Measurements from ENCODE around the gene SUSD4.

The SUSD4 gene

DNA sequence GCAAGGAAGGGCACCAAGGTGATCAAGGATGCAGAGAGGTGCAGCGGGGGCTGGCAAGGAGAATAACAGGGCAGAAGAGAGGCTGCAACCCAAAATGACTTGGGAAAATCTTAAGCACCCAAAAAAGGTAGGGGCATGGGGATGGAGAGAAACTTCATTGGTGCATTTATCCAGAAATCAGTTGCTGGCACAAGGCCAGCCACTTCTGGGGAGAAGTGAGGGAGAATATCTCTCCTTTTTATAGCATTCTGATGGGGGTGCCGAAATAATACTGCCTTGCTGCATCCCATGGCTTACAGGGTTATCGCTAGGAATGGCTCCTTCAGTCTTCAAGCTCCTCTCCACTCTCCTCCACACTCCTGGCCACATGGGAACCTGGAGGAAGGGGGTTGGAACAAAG is 47.9 kb downstream of the SUSD4 start:
- TF ChIP-seq, protein P1, sequence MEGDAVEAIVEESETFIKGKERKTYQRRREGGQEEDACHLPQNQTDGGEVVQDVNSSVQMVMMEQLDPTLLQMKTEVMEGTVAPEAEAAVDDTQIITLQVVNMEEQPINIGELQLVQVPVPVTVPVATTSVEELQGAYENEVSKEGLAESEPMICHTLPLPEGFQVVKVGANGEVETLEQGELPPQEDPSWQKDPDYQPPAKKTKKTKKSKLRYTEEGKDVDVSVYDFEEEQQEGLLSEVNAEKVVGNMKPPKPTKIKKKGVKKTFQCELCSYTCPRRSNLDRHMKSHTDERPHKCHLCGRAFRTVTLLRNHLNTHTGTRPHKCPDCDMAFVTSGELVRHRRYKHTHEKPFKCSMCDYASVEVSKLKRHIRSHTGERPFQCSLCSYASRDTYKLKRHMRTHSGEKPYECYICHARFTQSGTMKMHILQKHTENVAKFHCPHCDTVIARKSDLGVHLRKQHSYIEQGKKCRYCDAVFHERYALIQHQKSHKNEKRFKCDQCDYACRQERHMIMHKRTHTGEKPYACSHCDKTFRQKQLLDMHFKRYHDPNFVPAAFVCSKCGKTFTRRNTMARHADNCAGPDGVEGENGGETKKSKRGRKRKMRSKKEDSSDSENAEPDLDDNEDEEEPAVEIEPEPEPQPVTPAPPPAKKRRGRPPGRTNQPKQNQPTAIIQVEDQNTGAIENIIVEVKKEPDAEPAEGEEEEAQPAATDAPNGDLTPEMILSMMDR (IDR thresholded peaks at IDR 0.05; ENCODE audit: low read depth, low read length) = no peak
- H3K4me3 ChIP-seq (replicated peaks in 1 of 2; ENCODE audit: low read depth in 2 of 2, low read length in 2 of 2) = no peak overlapping the region
- DNase-seq (ENCODE audit: low read depth in 2 of 2) = no peak

DNA sequence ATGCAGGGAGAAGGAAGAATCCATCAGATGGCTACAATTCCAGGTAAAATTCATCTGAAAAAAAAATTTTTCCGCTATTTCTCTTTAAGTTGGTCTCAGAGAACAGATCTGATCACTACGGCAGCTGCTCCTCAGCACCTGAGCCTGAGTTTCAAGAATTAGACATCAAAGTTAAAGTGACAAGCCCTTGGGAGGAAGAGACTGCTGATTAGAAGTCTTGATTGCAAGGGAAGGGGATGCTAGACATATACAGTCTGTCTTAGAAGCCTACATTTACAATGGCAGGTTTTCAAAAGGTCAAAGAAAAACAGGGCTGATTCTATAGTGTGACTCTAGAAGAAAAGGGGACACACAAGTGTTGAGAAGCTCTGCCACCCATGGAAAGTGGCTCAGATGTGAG is 48.3 kb downstream of the SUSD4 start:
- no peak for DNase-seq (ENCODE audit: low read depth in 2 of 2)
- no peak overlapping the region for H3K4me3 ChIP-seq (replicated peaks in 1 of 2; ENCODE audit: low read depth in 2 of 2, low read length in 2 of 2)
- TF ChIP-seq, protein P1 (IDR thresholded peaks at IDR 0.05; ENCODE audit: low read depth, low read length) = no peak

DNA sequence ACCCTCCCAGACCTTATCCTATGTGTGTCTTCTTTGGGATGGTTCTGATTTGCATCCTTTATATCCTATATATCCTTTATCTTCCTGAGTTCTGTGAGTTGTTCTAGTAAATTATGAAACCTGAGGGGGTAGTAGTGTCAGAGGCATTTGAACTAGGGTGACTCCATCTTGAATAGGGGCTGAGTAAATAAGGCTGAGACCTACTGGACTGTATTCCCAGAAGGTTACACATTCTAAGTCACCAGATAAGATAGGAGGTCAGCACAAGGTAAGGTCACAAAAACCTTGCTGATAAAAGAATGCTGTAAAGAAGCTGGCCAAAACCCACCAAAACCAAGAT is 50.6 kb downstream of the SUSD4 start:
- TF ChIP-seq, protein P1 (IDR thresholded peaks at IDR 0.05; ENCODE audit: low read depth, low read length) = no peak
- H3K4me3 ChIP-seq (replicated peaks in 1 of 2; ENCODE audit: low read depth in 2 of 2, low read length in 2 of 2) = no peak overlapping the region
- DNase-seq (ENCODE audit: low read depth in 2 of 2) = no peak

DNA sequence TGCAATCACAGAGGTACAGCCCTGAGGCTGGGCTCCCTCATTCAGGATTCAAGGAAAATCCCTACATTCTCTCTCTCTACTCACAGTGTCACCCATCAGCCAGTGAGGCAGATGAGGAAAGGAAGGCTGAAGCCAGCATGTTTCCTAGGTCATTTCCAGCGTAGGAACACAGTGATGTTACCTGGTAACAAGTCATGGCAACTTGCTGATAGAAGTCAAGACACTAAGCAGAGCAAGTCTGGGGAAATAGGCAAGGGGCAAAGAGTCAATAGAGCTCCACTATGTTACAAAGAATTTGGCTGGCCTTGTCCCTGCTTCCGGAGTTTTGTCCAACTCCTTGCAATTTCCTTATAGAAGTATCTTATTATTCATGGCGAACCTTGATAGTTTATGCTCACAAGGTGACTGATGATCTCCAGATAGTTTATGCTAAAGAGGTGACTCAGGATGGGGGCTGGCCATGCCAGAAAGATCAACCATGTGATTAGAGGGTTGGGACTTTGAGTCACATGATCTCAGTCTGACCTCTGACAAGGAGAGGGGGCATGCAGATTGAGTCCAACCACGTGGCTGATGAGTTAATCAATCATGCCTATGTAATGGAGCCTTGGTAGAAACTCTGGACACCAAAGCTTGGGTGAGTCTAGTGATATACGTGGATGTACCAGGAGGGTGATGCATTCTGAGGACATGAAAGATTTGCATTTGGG is 51.1 kb downstream of the SUSD4 start:
- no peak for DNase-seq (ENCODE audit: low read depth in 2 of 2)
- TF ChIP-seq, protein P1 (IDR thresholded peaks at IDR 0.05; ENCODE audit: low read depth, low read length) = no peak
- no peak overlapping the region for H3K4me3 ChIP-seq (replicated peaks in 1 of 2; ENCODE audit: low read depth in 2 of 2, low read length in 2 of 2)

DNA sequence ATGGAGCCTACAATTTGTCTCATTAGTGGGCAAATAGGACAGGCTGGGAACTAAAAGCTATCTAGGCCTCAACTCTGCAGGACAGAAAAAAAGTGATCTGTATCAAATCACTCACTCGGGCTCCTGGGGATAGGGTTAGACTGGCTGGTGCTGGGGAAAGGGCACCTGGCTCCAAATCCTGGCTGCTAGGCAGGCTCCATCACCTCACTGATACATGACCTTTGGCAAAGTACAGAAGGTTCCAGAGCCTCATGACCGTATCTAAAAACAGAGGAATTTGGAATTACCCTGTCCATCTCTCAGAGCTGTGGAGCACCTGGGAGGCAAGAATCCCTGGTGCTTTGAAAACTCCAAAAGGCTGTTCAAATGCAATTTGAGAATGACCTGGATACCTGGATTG is 51.7 kb downstream of the SUSD4 start:
- TF ChIP-seq, protein P1 (IDR thresholded peaks at IDR 0.05; ENCODE audit: low read depth, low read length) = no peak
- DNase-seq (ENCODE audit: low read depth in 2 of 2) = no peak
- no peak overlapping the region for H3K4me3 ChIP-seq (replicated peaks in 1 of 2; ENCODE audit: low read depth in 2 of 2, low read length in 2 of 2)

DNA sequence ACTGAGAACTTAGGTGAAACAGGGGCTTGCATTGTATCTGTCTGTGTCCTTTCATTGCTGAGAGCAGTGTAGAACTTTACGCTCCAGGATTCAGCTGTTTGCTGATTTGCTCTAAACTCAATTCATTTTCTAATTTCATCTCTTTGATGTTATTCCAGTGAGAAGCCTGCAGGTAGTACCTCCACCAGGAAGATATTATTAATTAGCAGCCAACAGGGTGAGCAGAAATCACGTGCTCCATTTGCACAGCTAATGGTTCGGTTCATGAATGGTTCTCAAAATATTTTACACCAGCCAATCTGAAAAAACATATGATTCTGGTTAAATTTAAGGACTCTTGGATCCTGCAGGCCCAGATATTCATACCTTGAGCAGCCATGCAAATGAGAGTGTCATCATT is 52.1 kb downstream of the SUSD4 start:
- TF ChIP-seq, protein P1 (IDR thresholded peaks at IDR 0.05; ENCODE audit: low read depth, low read length) = no peak
- no peak for DNase-seq (ENCODE audit: low read depth in 2 of 2)
- no peak overlapping the region for H3K4me3 ChIP-seq (replicated peaks in 1 of 2; ENCODE audit: low read depth in 2 of 2, low read length in 2 of 2)

DNA sequence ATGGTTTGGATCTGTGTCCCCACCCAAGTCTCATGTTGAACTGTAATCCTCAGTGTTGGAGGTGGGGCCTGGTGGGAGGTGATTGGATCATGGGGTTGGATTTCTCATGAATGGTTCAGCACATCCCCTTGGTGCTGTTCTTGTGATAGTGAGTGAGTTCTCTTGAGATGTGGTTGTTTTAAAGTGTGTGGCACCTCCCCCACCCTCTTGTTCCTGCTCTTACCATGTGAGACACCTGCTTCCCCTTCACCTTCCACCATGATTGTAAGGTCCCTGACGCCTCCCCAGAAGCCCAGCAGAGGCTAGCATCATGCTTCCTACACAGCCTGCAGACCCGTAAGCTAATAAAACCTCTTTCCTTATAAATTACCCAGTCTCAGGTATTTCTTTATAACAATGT is 55.8 kb downstream of the SUSD4 start:
- TF ChIP-seq, protein P1 (IDR thresholded peaks at IDR 0.05; ENCODE audit: low read depth, low read length) = no peak
- no peak for DNase-seq (ENCODE audit: low read depth in 2 of 2)
- H3K4me3 ChIP-seq (replicated peaks in 1 of 2; ENCODE audit: low read depth in 2 of 2, low read length in 2 of 2) = no peak overlapping the region

Data from cardiac fibroblast (primary cell).